Suprapubic skin (tissue), 3 donors: ENCODE results near the gene DUS4L.

Source experiments
- CTCF ChIP-seq, 2 donors: fragments of 200-600 bp in 1 of 2; fragments of 450-650 bp in 1 of 2; sonication (generic) in 1 of 2; IDR thresholded peaks; one replicate each; pipeline ENCODE4 v1.5.1; 2016 to 2019; ENCODE audit warnings: antibody characterized with exemption in 2 of 2, mild to moderate bottlenecking in 1 of 2, moderate library complexity in 1 of 2
- EP300 ChIP-seq: sonication (generic); formaldehyde crosslinking; IDR thresholded peaks from one replicate; pipeline ENCODE4 v1.6.1; 2017; ENCODE audit warnings: antibody characterized with exemption
- POLR2A ChIP-seq, 2 donors: fragments of 450-650 bp; IDR thresholded peaks; one replicate each; pipeline ENCODE4 v1.6.1; 2017; ENCODE audit warnings: antibody characterized with exemption in 2 of 2, mild to moderate bottlenecking in 2 of 2, moderate library complexity in 2 of 2

GRCh38 chr7:107544848-107545591 lies 18.8 kb upstream of the DUS4L start:
- TF ChIP-seq CTCF (IDR thresholded peaks at IDR 0.05) = no peak
- no peak for TF ChIP-seq POLR2A (IDR thresholded peaks at IDR 0.05)
- no peak for TF ChIP-seq EP300
